ENCODE measurements around the gene MAP1B.

DNA sequence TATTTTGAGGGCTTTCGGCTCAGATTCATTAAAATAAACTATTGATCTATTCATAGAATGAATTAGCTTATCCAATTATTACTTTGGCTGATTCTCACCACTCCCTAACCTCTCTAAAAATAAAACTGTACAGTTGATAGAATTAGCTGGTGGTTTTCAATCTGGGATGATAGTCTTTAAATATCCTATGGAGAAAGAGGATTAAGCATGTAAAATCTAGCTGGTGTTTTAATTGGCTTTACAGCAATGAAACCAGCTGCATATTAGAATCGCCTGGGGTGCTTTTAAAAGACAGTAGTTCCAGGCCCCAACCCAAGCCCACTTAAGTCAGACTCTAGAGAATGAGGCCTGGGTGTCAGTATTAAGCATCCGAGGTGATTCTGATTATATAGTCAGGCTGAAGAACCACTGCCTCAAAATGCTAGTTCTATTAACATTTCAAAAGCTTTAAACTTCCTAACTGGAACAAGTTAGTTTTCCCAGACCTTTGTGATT, 95.1 kb downstream of the MAP1B start:
- TF ChIP-seq CTCF (IDR thresholded peaks at IDR 0.05; ENCODE audit: low read length) (no peak), EZH2 (IDR thresholded peaks at IDR 0.05; ENCODE audit: borderline replicate concordance, low read length) (no peak)

All from OCI-LY1 (cell line).